Right lobe of liver (tissue), 4 donors: Measurements from ENCODE around the gene HID1.

Experiments
- CTCF ChIP-seq, 4 donors: fragments of 200-600 bp in 3 of 4; fragments of 450-650 bp in 1 of 4; IDR thresholded peaks; one replicate each; pipeline versions ENCODE4 v1.5.1 to v1.8.0; 2016 to 2022; ENCODE audit warnings: antibody characterized with exemption in 4 of 4, mild to moderate bottlenecking in 2 of 4
- POLR2A ChIP-seq: fragments of 450-650 bp; IDR thresholded peaks from one replicate; pipeline ENCODE4 v1.6.1; 2017; ENCODE audit warnings: antibody characterized with exemption, mild to moderate bottlenecking
- donor health status: DM: no; HTN: no; CAD: no.
- donor health status: DM: no; HTN: no; CAD: no.
- donor health status: DM: no; HTN: yes; CAD: no.

GRCh38 chr17:74949455-74950115, 23.0 kb downstream of the HID1 start:
- no peak for TF ChIP-seq CTCF (IDR thresholded peaks at IDR 0.05)
- no peak for TF ChIP-seq POLR2A
